ENCODE results near the gene GUCY2C.
"Not testable (repeated sequence)": the region's sequence is repeated elsewhere in the genome, so short reads cannot be mapped to it uniquely, and the experiment has no call there.

GUCY2C gene

DNA sequence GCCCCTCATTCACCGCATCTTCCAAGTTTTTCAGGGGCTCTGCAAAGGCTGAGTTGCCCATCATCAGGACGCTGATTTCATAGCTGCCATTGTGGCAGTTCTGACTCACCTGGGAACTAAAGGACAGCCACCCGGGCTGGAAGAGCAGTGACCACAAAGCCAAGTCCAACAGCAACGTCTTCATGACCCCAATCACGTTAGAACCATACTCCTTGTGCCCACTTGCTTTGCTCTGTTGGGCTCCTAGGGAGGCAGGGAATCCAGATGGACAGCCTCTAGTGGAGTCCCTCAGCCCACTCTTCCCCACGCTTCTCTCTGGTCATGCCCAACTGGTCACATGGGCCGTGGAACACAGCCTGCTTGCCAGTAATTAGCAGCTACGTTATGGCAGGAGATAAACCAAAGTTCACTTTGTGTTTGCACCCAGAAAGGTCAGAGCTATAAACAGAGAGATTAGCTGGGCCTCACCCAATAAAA lies at the start of gene GUCY2C:
Gene GUCY2C (minus strand): TSS at position 335 of the 477 bp plus-strand sequence. CDS start 151 bp downstream, at position 184.
- no peak for DNase-seq

DNA sequence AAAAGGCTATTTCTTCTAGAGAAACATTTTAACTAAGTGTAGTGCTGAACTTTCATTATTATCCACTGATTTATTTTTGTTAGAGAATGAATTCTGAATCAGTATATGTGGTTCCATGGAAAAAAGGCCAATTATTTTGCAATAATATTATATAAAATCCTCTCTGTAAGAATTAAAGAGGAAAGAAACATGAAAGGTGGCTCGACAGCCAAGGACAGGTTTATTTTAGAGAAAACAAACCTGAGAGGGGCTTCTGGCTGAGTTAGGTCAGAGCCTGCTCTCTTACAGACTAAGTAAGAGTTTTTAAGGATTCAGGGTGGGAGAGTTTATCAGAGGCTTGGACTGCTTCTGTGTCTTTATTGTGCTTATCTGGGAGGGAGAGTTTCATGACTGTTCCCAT lies 46.7 kb upstream of the GUCY2C start:
- DNase-seq, result no peak

DNA sequence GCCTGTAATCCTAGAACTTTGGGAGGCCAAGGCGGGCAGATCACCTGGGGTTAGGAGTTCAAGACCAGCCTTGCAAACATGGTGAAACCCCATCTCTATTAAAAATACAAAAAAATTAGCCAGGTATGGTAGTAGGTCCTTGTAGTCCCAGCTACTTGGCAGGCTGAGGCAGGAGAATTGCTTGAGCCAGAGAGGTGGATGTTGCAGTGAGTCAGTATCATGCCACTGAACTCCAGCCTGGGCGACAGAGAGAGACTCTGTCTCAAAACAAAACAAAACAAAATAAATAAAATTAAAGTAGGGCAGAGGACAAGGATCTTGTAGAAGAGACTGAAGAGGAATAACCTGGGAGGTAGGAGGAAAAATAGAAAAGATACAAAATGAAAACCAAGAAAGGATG lies 45.5 kb upstream of the GUCY2C start:
- DNase-seq, result no peak

DNA sequence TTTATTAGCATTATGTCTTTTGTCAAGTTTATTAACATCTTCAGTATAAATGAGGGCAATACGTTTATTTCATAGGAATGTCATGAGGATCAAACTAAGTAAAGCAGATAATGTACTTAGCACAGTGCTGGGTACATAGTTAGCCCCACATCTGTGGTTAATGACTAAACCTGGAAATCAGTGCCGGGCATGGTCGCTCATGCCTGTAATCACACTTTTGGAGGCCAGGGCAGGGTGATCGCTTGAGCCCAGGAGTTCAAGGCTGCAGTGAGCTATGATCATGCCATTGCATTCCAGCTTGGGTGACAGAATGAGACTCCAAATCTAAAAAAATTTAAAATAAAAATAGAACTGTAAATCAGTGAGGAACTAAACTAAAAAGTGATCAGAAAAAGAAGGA lies 44.8 kb upstream of the GUCY2C start:
- DNase-seq, result no peak

DNA sequence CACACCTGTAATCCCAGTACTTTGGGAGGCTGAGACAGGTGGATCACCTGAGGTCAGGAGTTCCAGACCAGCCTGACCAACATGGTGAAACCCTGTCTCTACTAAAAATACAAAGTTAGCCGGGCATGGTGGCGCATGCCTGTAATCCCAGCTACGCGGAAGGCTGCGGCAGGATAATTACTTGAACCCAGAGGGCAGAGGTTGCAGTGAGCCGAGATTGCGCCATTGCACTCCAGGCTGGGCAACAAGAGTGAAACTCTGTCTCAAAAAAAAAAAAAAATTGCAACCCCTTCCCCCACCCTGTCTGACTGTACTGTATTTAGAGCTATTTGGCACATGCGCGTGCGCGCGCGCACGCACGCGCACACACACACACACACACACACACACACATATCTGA lies 40.0 kb upstream of the GUCY2C start:
- not testable (repeated sequence) for DNase-seq

DNA sequence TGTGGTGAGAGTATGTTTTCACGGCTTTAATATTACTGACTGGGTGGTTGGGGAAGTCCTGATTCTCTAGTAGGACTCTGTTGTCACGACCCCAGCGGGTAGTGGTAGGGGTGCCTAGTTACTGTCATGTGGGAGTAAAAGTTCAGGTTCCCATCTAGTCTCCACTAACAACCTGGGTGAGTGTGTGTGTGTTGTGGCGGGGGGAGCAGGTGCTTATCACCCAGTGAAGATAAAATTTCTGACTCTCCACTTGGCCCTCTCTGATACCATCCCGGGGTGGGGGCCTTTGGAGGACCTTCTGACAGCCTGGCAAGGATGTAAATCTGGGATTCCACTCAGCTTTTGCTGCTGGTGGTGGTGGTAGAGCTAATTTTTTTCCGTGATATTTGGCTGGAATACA lies 35.4 kb upstream of the GUCY2C start:
- no peak for DNase-seq

DNA sequence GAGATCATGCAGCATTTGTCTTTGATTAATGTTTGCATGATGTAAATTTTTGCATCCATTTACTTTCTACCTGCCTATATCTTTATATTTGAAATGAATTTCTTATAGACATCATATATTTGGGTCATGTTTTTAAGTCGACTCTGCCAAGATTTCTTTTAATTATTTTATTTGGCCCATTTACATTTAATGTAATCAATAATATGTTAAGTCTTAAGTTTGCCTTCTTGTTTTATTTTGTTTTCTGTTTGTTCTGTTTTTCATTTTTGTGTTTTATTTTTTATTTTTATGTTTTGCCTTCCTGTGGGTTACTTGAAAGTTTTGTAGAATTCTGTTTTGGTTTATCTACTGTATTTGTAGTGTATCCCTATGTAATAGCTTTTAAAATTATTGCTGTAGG lies 33.2 kb upstream of the GUCY2C start:
- DNase-seq, result no peak

DNA sequence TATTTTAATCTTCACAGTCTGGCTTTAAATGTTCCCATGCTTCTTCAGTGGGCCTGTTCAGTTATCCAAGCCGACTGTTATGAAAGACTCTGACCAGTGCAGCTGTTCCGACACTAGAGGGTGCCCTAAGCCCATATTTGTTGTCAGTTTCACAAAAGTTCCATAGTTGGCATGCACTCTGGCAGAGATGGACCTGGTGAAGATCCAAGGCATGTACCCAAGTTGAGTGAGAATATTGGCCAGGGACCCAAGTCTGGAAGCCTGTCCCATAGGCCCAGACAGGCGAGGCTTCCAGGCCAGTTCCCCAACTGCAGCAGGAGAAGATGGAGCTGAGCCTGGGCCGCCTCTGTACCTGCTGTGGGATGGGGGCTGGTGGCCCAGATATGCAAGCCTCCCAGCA lies 27.4 kb upstream of the GUCY2C start:
- DNase-seq, result no peak

DNA sequence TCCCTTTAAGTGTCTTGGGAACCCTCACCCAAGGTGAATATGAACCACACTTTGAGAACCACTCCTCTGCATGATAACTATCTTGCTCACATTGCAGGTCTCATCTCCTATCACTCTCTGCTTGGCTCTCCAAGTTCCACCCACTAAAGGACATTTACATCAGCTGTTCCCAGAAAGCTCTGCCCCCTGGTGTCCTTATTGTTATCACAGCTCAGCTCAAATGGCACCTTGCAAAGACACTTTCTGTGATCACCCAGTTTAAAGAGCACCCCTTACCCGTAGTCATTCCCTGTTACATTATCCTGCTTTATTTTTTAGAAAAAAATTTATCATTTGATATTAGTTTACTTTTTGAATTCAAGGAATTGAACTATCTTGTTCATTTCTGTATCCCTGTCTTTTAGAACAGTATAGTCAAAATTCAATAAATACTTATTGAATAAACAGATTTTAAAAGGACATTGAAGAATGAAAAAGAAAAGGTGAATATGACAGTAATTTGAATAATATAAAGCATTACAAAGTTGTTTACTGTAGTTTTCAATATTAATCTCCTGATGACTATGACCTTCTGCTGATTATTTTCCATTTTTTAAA lies 20.5 kb upstream of the GUCY2C start:
- no peak for DNase-seq

DNA sequence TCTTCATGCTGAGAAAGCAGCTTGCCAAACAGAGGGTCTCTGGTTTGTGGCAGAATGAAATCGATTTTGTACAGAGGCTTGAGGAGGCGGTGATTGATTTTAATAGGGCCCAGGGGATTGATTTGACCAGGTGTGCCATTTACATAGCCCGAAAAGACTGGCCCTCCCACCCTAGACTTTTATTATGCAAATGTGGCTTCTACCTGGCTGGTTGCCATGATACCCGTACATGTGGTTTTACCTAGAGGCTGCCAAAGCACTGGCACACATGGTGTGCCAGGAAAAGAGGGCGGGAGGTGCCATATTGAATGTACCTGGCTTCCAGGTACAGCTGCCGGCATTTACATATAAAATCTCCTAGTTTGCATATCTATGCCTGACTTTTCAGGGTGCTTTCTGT lies 18.0 kb upstream of the GUCY2C start:
- peak; percentile 86 for DNase-seq

DNA sequence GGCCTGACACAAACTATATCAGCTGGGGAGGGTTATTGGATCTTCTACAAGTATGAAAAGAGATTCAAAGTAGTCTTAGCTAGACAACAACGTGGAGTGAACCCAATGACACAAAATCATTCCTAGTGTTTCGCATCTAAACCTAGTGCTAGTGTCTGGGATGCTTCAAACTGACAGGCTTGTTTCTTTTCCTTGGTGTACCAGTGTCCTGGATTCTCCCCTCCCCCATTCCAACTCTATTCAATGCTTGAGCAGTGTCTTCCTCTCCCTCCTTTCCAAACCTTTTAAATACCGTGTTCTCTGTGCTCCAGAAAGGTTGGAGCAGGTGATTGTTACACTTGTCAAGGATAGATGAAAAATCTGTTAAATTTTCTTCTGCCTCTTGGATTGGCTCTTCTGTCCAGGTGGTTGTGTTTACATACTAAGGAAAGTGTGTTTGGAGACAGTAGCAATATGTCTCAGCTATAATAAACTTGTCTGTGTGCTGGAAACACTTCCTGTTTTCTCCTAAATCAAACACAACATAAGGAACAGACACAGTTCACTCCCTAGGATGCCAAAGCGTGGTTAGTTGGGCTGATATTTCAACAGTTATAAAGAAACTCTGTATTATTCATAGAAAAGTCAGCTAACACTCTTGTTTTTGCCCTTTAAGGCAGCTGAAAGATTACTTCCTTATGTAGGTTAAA lies 14.4 kb upstream of the GUCY2C start:
- DNase-seq, result peak; percentile 67

DNA sequence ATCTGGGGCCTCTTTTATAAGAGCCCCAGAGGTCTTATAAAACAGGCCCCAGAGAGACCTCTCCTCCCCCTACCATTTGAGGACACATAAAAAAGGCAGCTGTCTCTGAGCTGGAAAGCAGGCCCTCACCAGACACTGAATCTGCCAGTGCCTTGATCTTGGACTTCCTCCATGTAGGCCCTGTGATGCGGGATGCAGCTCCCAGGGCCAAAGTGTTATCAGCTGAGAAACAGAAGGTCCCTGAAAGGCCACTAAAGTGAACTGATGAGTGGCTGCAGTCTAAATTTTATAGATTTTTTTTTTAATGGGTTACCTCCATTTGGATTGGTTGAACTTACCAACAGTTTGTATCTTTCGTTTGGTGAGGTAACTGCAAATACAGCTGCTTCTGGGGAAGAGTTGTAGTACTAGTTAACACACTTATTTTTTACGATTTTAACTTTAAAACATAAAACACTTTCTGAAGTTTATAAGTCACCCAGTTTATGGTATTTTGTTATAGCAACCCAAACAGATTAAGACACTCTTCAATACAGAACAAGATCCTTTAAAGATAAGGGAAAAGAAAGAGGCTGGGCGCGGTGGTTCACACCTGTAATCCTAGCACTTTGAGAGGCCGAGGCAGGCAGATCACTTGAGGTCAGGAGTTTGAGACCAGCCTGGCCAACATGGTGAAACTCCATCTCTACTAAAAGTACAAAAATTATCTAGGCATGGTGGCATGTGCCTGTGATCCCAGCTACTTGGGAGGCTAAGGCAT lies 5.6 kb upstream of the GUCY2C start:
- DNase-seq, result no peak

DNA sequence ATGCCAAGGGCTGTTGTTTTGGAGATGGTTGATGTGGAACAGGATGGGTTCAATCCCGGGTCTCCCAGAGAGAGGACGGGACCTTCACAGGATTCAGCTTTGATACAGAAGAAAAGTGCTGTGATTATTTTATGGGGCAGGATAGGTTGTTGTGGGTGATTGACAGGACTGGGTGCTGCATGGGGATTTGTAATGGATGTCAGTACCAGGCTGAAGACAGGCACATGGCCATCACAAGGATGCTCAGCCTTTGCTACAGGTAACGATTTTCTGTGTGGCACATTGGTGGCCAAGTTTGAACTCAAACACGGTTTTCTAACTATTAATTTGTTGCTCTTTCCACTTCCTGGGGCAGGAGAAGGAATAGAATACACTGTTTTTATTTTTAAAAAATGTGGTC lies 4.5 kb upstream of the GUCY2C start:
- DNase-seq, result no peak

DNA sequence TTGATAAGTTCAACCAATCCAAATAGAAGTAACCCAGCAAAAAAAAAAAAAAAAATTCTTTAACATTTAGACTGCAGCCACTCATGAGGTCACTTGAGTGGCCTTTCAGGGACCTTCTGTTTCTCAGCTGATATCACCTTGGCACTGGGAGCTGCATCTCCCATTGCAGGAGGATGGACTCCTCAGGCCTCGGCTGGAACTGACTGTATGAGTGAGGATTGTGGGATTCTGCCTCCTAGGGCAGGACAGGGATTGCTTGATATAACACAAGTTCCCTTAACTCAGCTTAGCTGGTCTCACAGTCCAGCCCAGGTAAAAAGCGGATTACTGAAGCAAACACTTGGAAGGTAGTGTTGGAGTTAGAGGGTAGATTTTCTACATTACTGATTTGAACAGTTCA lies 3.5 kb upstream of the GUCY2C start:
- no peak for DNase-seq

DNA sequence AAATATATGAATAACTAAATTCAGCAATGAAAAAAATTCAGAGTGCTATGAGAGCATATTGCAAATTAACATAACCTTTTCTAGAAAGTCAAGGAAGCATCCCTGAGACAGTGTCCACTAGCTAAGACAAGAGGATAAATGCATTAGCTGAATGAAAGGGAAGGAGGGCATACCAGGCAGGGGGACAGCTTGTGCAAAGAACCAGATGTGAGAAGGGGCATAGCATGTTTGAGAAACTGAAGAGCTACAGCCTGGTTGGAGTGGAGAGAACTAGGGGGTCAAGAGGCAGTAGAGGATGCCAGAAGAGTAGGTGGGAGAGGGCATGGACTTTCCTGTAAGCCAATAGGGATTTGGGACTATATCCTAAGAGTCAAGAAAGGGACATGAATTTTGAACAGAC lies 2.2 kb upstream of the GUCY2C start:
- DNase-seq, result no peak

DNA sequence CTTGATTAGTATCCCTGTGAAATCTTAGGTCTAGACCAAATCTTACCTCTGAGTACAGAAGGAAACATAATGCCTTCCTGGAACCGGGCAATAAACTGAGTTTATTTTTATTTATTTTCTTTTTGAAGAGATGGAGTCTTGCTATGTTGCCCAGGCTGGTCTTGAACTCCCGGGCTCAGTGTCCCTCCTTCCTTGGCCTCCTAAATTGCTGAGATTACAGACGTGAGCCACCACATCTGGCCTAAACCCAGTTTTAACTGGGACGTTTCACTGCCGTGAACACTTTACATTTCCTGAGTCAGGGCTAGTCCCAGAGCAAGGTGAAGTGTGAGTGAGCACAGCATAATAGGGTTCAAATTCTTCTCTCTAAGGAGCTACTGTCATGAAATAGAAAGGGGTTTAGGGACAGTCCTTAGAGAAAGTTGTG lies 671 bp downstream of the GUCY2C start:
- no peak for DNase-seq

DNA sequence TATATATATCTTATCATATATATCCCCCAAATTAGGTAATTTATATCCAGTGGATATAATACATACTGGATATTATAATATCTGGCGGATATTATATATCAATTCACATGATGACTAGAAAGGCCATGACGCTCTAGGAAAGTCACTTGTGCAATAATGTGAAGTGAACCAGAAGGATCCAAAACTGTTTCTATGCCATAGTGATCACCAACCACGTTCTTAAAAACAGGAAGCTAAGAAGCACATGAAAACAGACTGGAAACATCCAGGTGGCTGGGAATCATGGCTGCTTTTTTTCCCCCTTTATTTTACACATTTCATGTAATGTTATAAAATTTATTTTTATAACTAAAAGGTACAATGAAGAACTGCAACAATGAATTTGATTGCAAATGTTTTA lies 1.4 kb downstream of the GUCY2C start:
- DNase-seq, result no peak

DNA sequence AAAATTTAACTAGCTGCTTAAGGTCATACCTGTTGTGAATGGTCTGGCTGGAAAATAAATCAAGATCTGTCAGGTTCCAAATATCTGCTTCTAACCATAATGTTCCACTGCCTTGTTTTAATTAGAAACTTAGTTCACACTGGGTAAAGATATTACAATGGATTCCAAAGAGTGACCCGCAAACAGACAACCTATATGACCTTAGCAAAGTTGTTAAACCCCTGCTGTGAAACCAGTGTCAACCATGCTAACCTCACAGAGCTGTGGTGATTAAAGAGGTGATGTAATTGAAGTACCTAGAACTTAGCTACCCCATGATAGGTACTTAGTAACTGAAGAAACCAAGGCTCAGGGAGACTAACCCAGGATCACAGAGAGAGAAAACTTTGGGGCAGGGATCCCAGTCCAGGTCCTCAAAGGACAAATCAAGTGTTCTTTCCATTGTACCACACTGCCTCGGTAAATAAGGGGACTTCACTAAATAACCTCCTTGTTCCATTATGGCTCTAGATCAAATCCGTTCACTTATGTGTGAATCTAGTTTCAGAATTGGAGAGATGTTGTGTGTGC lies 2.2 kb downstream of the GUCY2C start:
- DNase-seq, result no peak

DNA sequence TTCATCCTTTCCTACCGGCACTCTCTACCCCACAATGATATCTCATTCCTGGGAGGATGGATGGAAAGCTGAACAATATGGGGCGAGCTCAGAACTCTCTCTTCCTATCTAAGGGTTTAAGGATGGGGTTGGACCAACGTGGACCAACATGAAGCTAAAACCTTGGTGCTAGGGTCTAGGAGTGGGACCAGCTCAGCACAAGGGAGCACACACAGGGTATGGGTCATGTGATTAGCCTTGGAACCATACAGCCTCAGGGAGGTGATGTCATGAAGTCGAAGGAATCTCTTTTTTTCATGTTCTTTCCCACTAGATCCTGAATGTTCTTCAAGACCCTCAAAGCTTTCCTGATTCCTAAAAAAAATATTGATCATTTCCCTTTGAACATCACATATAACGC lies 3.3 kb downstream of the GUCY2C start:
- no peak for DNase-seq

DNA sequence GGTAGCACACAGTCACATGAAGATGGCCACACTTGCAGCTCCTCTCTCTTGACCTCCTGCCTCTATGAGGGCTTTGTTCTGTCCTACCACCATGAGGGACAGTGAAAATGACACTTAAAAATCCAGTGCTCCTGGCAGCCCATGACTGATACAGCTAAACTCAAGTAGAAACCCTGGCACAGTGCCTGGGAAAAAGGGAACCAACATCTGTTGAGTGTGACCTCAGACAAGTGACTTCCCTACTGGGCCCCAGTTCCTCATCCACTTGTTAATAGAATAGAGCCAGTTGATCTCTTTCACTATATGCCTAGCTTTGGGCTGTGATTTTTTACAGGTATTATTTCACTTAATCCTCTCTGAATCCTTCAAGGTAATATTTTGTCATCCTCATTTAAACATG lies 4.8 kb downstream of the GUCY2C start:
- no peak for DNase-seq

DNA sequence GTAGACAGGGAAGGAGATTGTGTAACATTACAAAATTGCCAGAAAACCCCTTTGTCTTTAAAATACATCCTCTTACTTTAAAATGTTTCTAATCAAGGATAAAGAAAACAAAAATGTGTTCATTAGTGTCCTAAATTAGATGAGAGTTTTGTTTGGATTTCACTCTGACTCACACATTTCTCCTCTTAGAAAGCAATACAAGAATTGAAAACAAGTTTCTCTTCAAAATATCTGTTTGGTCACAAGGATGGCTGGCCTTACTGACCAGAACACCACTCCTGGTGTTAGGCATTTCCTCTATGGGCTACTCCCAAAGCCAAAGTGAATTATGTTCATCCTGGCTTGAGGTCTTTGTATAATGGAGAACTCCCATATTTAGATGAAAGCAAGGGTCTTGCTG lies 6.4 kb downstream of the GUCY2C start:
- no peak for DNase-seq

DNA sequence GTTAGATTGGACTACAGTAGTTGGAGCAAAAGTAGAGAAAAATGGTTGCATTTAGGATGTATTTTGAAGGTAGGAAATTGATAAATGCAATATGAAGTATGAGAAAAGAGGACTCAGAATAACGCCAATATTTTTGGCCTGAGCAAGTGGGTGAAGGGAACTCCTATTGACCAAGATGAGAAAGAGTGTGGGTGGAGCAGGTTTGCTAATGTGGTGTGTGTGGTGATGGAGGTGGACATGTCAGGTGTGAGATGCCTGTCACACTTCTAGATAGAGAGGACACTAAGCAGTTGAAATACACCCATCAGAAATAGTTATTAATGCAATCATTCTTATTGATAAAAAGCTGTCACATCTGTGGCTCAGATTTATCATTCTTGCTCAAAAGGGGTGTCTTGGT lies 7.3 kb downstream of the GUCY2C start:
- DNase-seq, result no peak

DNA sequence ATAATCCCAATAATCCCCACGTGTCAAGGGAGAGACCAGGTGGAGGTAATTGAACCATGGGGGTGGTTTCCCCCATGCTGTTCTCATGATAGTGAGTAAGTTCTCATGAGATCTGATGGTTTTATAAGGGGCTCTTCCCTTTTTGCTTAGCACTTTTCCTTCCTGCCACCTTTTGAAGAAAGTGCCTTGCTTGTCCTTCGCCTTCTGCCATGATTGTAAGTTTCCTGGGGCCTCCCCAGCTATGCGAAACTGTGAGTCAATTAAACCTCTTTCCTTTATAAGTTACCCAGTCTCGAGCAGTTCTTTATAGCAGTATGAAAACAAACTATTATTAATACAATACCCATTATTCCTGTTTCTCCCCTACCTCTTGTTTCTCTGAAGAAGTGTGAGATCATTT lies 14.2 kb downstream of the GUCY2C start:
- DNase-seq, result not testable (repeated sequence)

DNA sequence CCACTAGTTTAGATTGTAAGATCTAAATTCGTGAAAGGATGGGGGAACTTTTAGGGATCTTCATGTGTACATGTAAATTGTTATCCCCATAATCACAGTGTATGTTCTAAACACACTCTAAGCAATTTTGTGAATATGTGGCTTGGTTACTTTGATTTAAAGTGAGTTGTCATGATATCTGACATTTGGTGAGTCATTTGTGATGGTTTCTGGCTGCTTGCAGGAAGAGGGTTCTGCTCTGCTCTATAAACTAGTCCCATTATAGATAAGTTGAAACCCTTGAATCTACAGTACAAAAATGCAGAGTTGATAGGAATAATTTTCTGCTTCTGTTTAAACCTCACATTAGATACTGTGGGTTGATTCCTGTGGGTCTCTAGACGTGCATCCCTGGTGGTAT lies 14.8 kb downstream of the GUCY2C start:
- no peak for DNase-seq

Data from DMS153 (cell line).